H9 (cell line): ENCODE measurements around the gene NT5C2. TPM values are rescaled to one million over a fixed set of nuclear protein-coding genes. Genes with fewer than 3 reads are reported as not detected.

Experiments
- DNase-seq: peaks from one replicate; pipeline ENCODE4 v3.0.0-alpha.2; 2017
- H2AFZ ChIP-seq: one replicate; pipeline ENCODE4 v1.6.1; 2013; ENCODE audit warnings: mild to moderate bottlenecking, low read length, control low read depth, moderate library complexity
- H2AK5ac ChIP-seq: 2 replicates; pipeline ENCODE4 v1.6.1; 2013; ENCODE audit warnings: low read length, control low read depth, mixed read lengths; ENCODE audit not compliant: insufficient read length
- H2BK120ac ChIP-seq: one replicate; pipeline ENCODE4 v1.6.1; 2013; ENCODE audit warnings: low read depth, mild to moderate bottlenecking, low read length, control low read depth, inconsistent platforms; ENCODE audit not compliant: poor library complexity, severe bottlenecking
- H2BK12ac ChIP-seq: 2 replicates; pipeline ENCODE4 v1.6.1; 2013; ENCODE audit warnings: low read length, control low read depth, mixed read lengths, low read depth; ENCODE audit not compliant: insufficient read length
- H2BK15ac ChIP-seq: 2 replicates; pipeline ENCODE4 v1.6.1; 2013; ENCODE audit warnings: low read depth, low read length, control low read depth
- H2BK20ac ChIP-seq: one replicate; pipeline ENCODE4 v1.6.1; 2013; ENCODE audit warnings: low read depth, mild to moderate bottlenecking, low read length, control low read depth, inconsistent platforms; ENCODE audit not compliant: poor library complexity, severe bottlenecking
- H2BK5ac ChIP-seq: 2 replicates; pipeline ENCODE4 v1.6.1; 2013; ENCODE audit warnings: low read length, control low read depth, mixed read lengths; ENCODE audit not compliant: insufficient read length
- H3K14ac ChIP-seq: 2 replicates; pipeline ENCODE4 v1.6.1; 2013; ENCODE audit warnings: low read length, control low read depth; ENCODE audit not compliant: insufficient read depth
- H3K18ac ChIP-seq: 2 replicates; pipeline ENCODE4 v1.6.1; 2013; ENCODE audit warnings: low read depth, mild to moderate bottlenecking, mixed read lengths, low read length, control low read depth; ENCODE audit not compliant: insufficient read length
- H3K23ac ChIP-seq: 2 replicates; pipeline ENCODE4 v1.6.1; 2013; ENCODE audit warnings: low read length, control low read depth, mixed read lengths, low read depth; ENCODE audit not compliant: insufficient read length
- H3K23me2 ChIP-seq: 2 replicates; pipeline ENCODE4 v1.6.1; 2013; ENCODE audit warnings: low read depth, mild to moderate bottlenecking, mixed read lengths, low read length, control low read depth; ENCODE audit not compliant: insufficient read length, poor library complexity, severe bottlenecking
- H3K27ac ChIP-seq: 2 replicates; pipeline ENCODE4 v1.5.1; 2013; ENCODE audit warnings: low read length, control low read depth, mixed read lengths, low read depth; ENCODE audit not compliant: insufficient read length
- H3K27me3 ChIP-seq: 2 replicates; pipeline ENCODE4 v1.6.1; 2013; ENCODE audit warnings: low read length, control low read depth, inconsistent platforms; ENCODE audit not compliant: insufficient read depth
- H3K4ac ChIP-seq: 2 replicates; pipeline ENCODE4 v1.6.1; 2013; ENCODE audit warnings: low read depth, mild to moderate bottlenecking, control low read depth, inconsistent platforms, low read length, moderate library complexity
- H3K4me1 ChIP-seq: 2 replicates; pipeline ENCODE4 v1.6.1; 2013; ENCODE audit warnings: low read length, control low read depth, inconsistent platforms; ENCODE audit not compliant: insufficient read depth
- H3K4me2 ChIP-seq: 2 replicates; pipeline ENCODE4 v1.6.1; 2013; ENCODE audit warnings: low read length, control low read depth, mixed read lengths; ENCODE audit not compliant: insufficient read length, insufficient read depth
- H3K56ac ChIP-seq: 2 replicates; pipeline ENCODE4 v1.6.1; 2013; ENCODE audit warnings: low read depth, mild to moderate bottlenecking, mixed read lengths, low read length, control low read depth; ENCODE audit not compliant: insufficient read length
- H3K79me1 ChIP-seq: 2 replicates; pipeline ENCODE4 v1.6.1; 2013; ENCODE audit warnings: low read depth, mild to moderate bottlenecking, moderate library complexity, low read length, control low read depth, inconsistent platforms; ENCODE audit not compliant: insufficient read depth, poor library complexity, severe bottlenecking
- H3K79me2 ChIP-seq: 2 replicates; pipeline ENCODE4 v1.6.1; 2013; ENCODE audit warnings: low read length, control low read depth, inconsistent platforms; ENCODE audit not compliant: insufficient read depth
- H3K9ac ChIP-seq: 2 replicates; pipeline ENCODE4 v1.6.1; 2013; ENCODE audit warnings: low read length, control low read depth, mixed read lengths; ENCODE audit not compliant: insufficient read length; ENCODE audit errors: extremely low read depth
- H3K9me3 ChIP-seq: one replicate; pipeline ENCODE4 v1.6.1; 2013; ENCODE audit warnings: low read depth, low read length, inconsistent platforms; ENCODE audit not compliant: control insufficient read depth
- H3T11ph ChIP-seq: one replicate; pipeline ENCODE4 v1.6.1; 2013; ENCODE audit warnings: mild to moderate bottlenecking, low read length, control low read depth, inconsistent platforms
- H4K20me1 ChIP-seq: one replicate; pipeline ENCODE4 v1.6.1; 2013; ENCODE audit not compliant: control insufficient read depth, insufficient read length, insufficient read depth
- H4K5ac ChIP-seq: 2 replicates; pipeline ENCODE4 v1.6.1; 2013; ENCODE audit warnings: low read depth, mild to moderate bottlenecking, mixed read lengths, low read length, control low read depth; ENCODE audit not compliant: insufficient read length
- H4K8ac ChIP-seq: replicated peaks from 2 replicates; pipeline ENCODE4 v1.6.1; 2013; ENCODE audit warnings: low read length, control low read depth, mixed read lengths, low read depth; ENCODE audit not compliant: insufficient read length
- H4K91ac ChIP-seq: 2 replicates; pipeline ENCODE4 v1.6.1; 2013; ENCODE audit warnings: low read depth, mild to moderate bottlenecking, moderate library complexity, mixed read lengths, low read length, control low read depth; ENCODE audit not compliant: insufficient read length
- H3K27ac Mint-ChIP-seq, 3 experiments: 2 replicates in 2 of 3; 3 replicates in 1 of 3; pipeline ENCODE4 v1.8.0; 2020 to 2021; ENCODE audit warnings: mixed read lengths in 3 of 3, mild to moderate bottlenecking in 1 of 3, moderate library complexity in 1 of 3
- H3K27me3 Mint-ChIP-seq: 2 replicates; pipeline ENCODE4 v1.8.0; 2021; ENCODE audit warnings: low read depth, mild to moderate bottlenecking, moderate library complexity, mixed read lengths
- H3K36me3 Mint-ChIP-seq, 3 experiments: 2 replicates in 2 of 3; 3 replicates in 1 of 3; pipeline ENCODE4 v1.8.0; 2020 to 2021; ENCODE audit warnings: low read depth in 3 of 3, mixed read lengths in 3 of 3; ENCODE audit not compliant: insufficient read depth in 1 of 3
- H3K4me1 Mint-ChIP-seq, 2 experiments: 2 replicates each; pipeline ENCODE4 v1.8.0; 2020; ENCODE audit warnings: mixed read lengths in 2 of 2
- H3K4me3 Mint-ChIP-seq, 2 experiments: 2 replicates in 1 of 2; 3 replicates in 1 of 2; pipeline ENCODE4 v1.8.0; 2020 to 2021; ENCODE audit warnings: mild to moderate bottlenecking in 2 of 2, mixed read lengths in 2 of 2, moderate library complexity in 1 of 2
- H3K9me3 Mint-ChIP-seq, 2 experiments: 2 replicates in 1 of 2; 3 replicates in 1 of 2; pipeline ENCODE4 v1.8.0; 2020; ENCODE audit warnings: mild to moderate bottlenecking in 2 of 2, mixed read lengths in 2 of 2, moderate library complexity in 1 of 2
- WGBS: extraction: QIAGEN DNeasy Blood & Tissue Kit; methylation state at CpG from one replicate; pipeline ENCODE4 v1.1.7; 2013; ENCODE audit warnings: missing lambda C conversion rate, low lambda C conversion rate, mixed read lengths; ENCODE audit not compliant: insufficient read length; ENCODE audit errors: extremely low coverage; 5-methylcytosine and 5-hydroxymethylcytosine counted together
- total RNA-seq: library from RNA; stranded (reverse); gene quantifications from 2 replicates; pipeline ENCODE4 v1.2.1, GENCODE V29; 2021
- TF ChIP-seq, protein P1 (sequence below): fragments of 200-600 bp; sonication (generic); conservative IDR thresholded peaks from 3 replicates; pipeline ENCODE4 v1.8.0; 2021; ENCODE audit warnings: antibody characterized with exemption, mild to moderate bottlenecking

The NT5C2 gene
- total RNA-seq, 1 experiment from 2014 or later: 69.6 TPM

- DNase-seq: no peak
- H3K27ac ChIP-seq: no peak overlapping the region
- no peak overlapping the region for H3K56ac ChIP-seq
These were observed 150.2 kb downstream of the NT5C2 start for GRCh38 chr10:103042908-103043307.

More at GRCh38 chr10:103042908-103043307, 150.2 kb downstream of the NT5C2 start:
- H3K4me1 Mint-ChIP-seq: peaks cover 34 to 36% of the 10 kb centered on the region in 2 experiments
- H2BK20ac ChIP-seq: no peak overlapping the region
- no peak overlapping the region for H2BK5ac ChIP-seq
- H3T11ph ChIP-seq: no peak overlapping the region
- H3K27me3 Mint-ChIP-seq: peaks cover 2% of the 10 kb centered on the region; the same call in 1 of the 2 replicates
- H3K23ac ChIP-seq: no peak overlapping the region
- H3K36me3 Mint-ChIP-seq: no peaks in the 10 kb centered on the region
- H2BK15ac ChIP-seq: no peak overlapping the region
- peaks cover 9% of the 10 kb centered on the region for H3K4me1 ChIP-seq
- H3K9me3 Mint-ChIP-seq: no peaks in the 10 kb centered on the region
- no peak overlapping the region for H3K4me2 ChIP-seq
- no peaks in the 10 kb centered on the region for H3K23me2 ChIP-seq
- no peak overlapping the region for H4K8ac ChIP-seq
- no peak overlapping the region for H3K18ac ChIP-seq
- no peaks in the 10 kb centered on the region for H3K79me1 ChIP-seq
- H3K9ac ChIP-seq: no peak overlapping the region
- TF ChIP-seq, protein P1, sequence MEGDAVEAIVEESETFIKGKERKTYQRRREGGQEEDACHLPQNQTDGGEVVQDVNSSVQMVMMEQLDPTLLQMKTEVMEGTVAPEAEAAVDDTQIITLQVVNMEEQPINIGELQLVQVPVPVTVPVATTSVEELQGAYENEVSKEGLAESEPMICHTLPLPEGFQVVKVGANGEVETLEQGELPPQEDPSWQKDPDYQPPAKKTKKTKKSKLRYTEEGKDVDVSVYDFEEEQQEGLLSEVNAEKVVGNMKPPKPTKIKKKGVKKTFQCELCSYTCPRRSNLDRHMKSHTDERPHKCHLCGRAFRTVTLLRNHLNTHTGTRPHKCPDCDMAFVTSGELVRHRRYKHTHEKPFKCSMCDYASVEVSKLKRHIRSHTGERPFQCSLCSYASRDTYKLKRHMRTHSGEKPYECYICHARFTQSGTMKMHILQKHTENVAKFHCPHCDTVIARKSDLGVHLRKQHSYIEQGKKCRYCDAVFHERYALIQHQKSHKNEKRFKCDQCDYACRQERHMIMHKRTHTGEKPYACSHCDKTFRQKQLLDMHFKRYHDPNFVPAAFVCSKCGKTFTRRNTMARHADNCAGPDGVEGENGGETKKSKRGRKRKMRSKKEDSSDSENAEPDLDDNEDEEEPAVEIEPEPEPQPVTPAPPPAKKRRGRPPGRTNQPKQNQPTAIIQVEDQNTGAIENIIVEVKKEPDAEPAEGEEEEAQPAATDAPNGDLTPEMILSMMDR: peak; percentile 64
- no peak overlapping the region for H2AFZ ChIP-seq
- no peak overlapping the region for H3K14ac ChIP-seq
- H4K20me1 ChIP-seq: no peaks in the 10 kb centered on the region
- no peak overlapping the region for H3K4ac ChIP-seq
- H3K4me3 Mint-ChIP-seq: no peak overlapping the region
- peak overlapping the region in 1 of 3 experiments; percentile 46; a peak in 2 of 7 replicates for H3K27ac Mint-ChIP-seq
- no CpG with 5 or more reads among the region's 7 CpGs for WGBS
- no peaks in the 10 kb centered on the region for H3K79me2 ChIP-seq
- no peak overlapping the region for H4K5ac ChIP-seq
- H3K9me3 ChIP-seq: no peaks in the 10 kb centered on the region
- H2BK12ac ChIP-seq: no peak overlapping the region
- H2AK5ac ChIP-seq: no peak overlapping the region
- H2BK120ac ChIP-seq: no peak overlapping the region
- H3K27me3 ChIP-seq: no peaks in the 10 kb centered on the region
- H4K91ac ChIP-seq: no peak overlapping the region
